ENCODE measurements around the gene LRP1B. TPM values are rescaled to one million over a fixed set of nuclear protein-coding genes. Genes with fewer than 3 reads are reported as not detected.

Gene LRP1B
- total and polyA plus RNA-seq, 2 donors (not counting 1 experiment from before 2014, with no cell fraction given), result not detected

DNA sequence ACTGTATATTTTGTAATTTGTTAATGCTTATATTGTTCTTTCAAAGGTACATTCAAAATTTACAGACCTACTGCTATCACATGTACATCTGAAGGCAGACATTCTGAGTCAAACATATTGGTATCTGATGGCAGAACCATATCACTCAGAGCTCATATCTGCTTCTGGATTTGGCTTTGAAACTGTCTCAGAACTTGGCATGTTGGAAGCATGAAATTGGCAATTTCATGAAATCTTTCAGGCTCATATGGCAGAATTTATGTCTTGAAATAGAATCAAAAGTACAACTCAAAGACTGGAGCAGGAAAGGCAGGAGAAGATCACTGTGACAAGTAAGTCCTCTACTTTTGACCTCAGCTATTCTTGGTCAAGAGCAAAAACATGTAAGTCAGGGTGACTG, 202.3 kb downstream of the LRP1B start:
- Mint-ChIP-seq H3K9me3 (ENCODE audit: insufficient read depth) (no peaks in the 10 kb centered on the region), H3K27ac (no peak overlapping the region), H3K4me1 (no peaks in the 10 kb centered on the region), H3K4me3 (no peak overlapping the region), H3K27me3 (no peaks in the 10 kb centered on the region)
- DNase-seq, result no peak
- TF ChIP-seq, protein P1, sequence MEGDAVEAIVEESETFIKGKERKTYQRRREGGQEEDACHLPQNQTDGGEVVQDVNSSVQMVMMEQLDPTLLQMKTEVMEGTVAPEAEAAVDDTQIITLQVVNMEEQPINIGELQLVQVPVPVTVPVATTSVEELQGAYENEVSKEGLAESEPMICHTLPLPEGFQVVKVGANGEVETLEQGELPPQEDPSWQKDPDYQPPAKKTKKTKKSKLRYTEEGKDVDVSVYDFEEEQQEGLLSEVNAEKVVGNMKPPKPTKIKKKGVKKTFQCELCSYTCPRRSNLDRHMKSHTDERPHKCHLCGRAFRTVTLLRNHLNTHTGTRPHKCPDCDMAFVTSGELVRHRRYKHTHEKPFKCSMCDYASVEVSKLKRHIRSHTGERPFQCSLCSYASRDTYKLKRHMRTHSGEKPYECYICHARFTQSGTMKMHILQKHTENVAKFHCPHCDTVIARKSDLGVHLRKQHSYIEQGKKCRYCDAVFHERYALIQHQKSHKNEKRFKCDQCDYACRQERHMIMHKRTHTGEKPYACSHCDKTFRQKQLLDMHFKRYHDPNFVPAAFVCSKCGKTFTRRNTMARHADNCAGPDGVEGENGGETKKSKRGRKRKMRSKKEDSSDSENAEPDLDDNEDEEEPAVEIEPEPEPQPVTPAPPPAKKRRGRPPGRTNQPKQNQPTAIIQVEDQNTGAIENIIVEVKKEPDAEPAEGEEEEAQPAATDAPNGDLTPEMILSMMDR (IDR thresholded peaks at IDR 0.05), result no peak
- TF ChIP-seq EZH2 (IDR thresholded peaks at IDR 0.05; ENCODE audit: borderline replicate concordance, insufficient read depth, low read depth, low read length, poor library complexity, severe bottlenecking), result no peak
- H3K79me2 ChIP-seq (ENCODE audit: control insufficient read depth, insufficient read depth, low read length), result no peaks in the 10 kb centered on the region
- no peaks in the 10 kb centered on the region for H4K20me1 ChIP-seq (ENCODE audit: control insufficient read depth, insufficient read depth, low read length, poor library complexity, severe bottlenecking)
- H3K36me3 ChIP-seq (replicated peaks in 1 of 2; ENCODE audit: control extremely low read depth in 1 of 2, control insufficient read depth in 1 of 2, extremely low read depth in 1 of 2, insufficient read depth in 2 of 2, low read length in 1 of 2), result no peaks in the 10 kb centered on the region
- no peak overlapping the region for H2AFZ ChIP-seq (ENCODE audit: insufficient read depth, low read depth, low read length, poor library complexity, severe bottlenecking)
- no peak overlapping the region for H3K4me2 ChIP-seq (replicated peaks; ENCODE audit: low read depth, low read length, poor library complexity, severe bottlenecking)
- no peaks in the 10 kb centered on the region for H3K9me3 ChIP-seq (ENCODE audit: control extremely low read depth in 1 of 3, control insufficient read depth in 2 of 3, insufficient read depth in 1 of 3, low read length in 2 of 3)
- POLR2A ChIA-PET, result no interaction called here
- no peak overlapping the region for H3K9ac ChIP-seq (ENCODE audit: low read length)
- intact Hi-C loops (cut with micrococcal nuclease), result no loop called here
- H3K27ac ChIP-seq (ENCODE audit: low read length in 2 of 2), result no peak overlapping the region
- no peaks in the 10 kb centered on the region for H3K4me1 ChIP-seq (ENCODE audit: control insufficient read depth in 2 of 2, insufficient read depth in 2 of 2, low read length in 2 of 2)
- H3K27me3 ChIP-seq (replicated peaks in 1 of 4; ENCODE audit: control extremely low read depth in 1 of 4, control insufficient read depth in 3 of 4, insufficient read depth in 4 of 4, low read length in 3 of 4), result no peaks in the 10 kb centered on the region
- CTCF ChIA-PET, result no interaction called here
- ATAC-seq (ENCODE audit: low read depth), result no peak
- H3K4me3 ChIP-seq (ENCODE audit: control extremely low read depth in 1 of 5, extremely low read depth in 1 of 5, insufficient read depth in 1 of 5, low read depth in 2 of 5, low read length in 4 of 5), result no peak overlapping the region

DNA sequence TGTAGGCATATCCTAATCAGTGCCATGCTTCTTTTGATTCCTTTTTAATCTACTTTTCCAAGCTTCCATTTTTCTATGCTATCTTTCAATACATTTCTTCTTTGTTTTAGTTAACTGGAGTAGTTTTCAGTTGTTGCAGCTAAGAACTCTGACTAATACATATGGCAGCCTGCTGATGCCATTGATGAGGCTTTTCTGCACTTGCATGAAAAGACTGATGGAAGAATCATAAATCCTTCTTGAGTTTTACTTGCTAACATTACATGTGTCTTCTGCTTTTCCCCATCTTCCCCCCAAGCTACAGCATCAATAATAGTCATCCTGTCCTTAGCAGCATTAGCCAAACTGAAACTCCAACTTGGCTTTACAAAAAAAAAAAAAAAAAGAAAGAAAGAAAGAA, 203.3 kb downstream of the LRP1B start:
- Histone ChIP-seq H3K4me2 (replicated peaks; ENCODE audit: low read depth, low read length, poor library complexity, severe bottlenecking) (no peak overlapping the region), H3K9me3 (ENCODE audit: control extremely low read depth in 1 of 3, control insufficient read depth in 2 of 3, insufficient read depth in 1 of 3, low read length in 2 of 3) (no peaks in the 10 kb centered on the region), H4K20me1 (ENCODE audit: control insufficient read depth, insufficient read depth, low read length, poor library complexity, severe bottlenecking) (no peaks in the 10 kb centered on the region), H3K27ac (ENCODE audit: low read length in 2 of 2) (no peak overlapping the region), H3K79me2 (ENCODE audit: control insufficient read depth, insufficient read depth, low read length) (no peaks in the 10 kb centered on the region), H3K4me1 (ENCODE audit: control insufficient read depth in 2 of 2, insufficient read depth in 2 of 2, low read length in 2 of 2) (no peaks in the 10 kb centered on the region), H3K4me3 (ENCODE audit: control extremely low read depth in 1 of 5, extremely low read depth in 1 of 5, insufficient read depth in 1 of 5, low read depth in 2 of 5, low read length in 4 of 5) (no peak overlapping the region), H3K36me3 (replicated peaks in 1 of 2; ENCODE audit: control extremely low read depth in 1 of 2, control insufficient read depth in 1 of 2, extremely low read depth in 1 of 2, insufficient read depth in 2 of 2, low read length in 1 of 2) (no peaks in the 10 kb centered on the region), H3K27me3 (replicated peaks in 1 of 4; ENCODE audit: control extremely low read depth in 1 of 4, control insufficient read depth in 3 of 4, insufficient read depth in 4 of 4, low read length in 3 of 4) (no peaks in the 10 kb centered on the region), H2AFZ (ENCODE audit: insufficient read depth, low read depth, low read length, poor library complexity, severe bottlenecking) (no peak overlapping the region), H3K9ac (ENCODE audit: low read length) (no peak overlapping the region)
- DNase-seq, result no peak
- intact Hi-C loops (cut with micrococcal nuclease), result no loop called here
- ChIA-PET POLR2A (no interaction called here), CTCF (no interaction called here)
- TF ChIP-seq, protein P1 (IDR thresholded peaks at IDR 0.05), result no peak
- no peak for TF ChIP-seq EZH2 (IDR thresholded peaks at IDR 0.05; ENCODE audit: borderline replicate concordance, insufficient read depth, low read depth, low read length, poor library complexity, severe bottlenecking)
- no peaks in the 10 kb centered on the region for H3K27me3 Mint-ChIP-seq
- no peaks in the 10 kb centered on the region for H3K4me1 Mint-ChIP-seq
- no peaks in the 10 kb centered on the region for H3K9me3 Mint-ChIP-seq (ENCODE audit: insufficient read depth)
- no peak for ATAC-seq (ENCODE audit: low read depth)
- H3K27ac Mint-ChIP-seq, result no peak overlapping the region
- H3K4me3 Mint-ChIP-seq, result no peak overlapping the region
